A204.1 (cell line): ENCODE data around the gene TBC1D1.
"Not testable (repeated sequence)": the region's sequence is repeated elsewhere in the genome, so short reads cannot be mapped to it uniquely, and the experiment has no call there.

ENCODE experiments used
- FAIRE-seq: peaks from 2 replicates; lab custom pipeline; 2012; peaks lifted over from hg19 to GRCh38; lab: Jason Lieb, UNC

TBC1D1 gene

GRCh38 chr4:37889849-37890800 lies 759 bp upstream of the TBC1D1 start:
- FAIRE-seq: no peak

GRCh38 chr4:37891260-37892159 lies 626 bp downstream of the TBC1D1 start:
- FAIRE-seq: no peak

- FAIRE-seq: no peak
Observed at GRCh38 chr4:37892641-37893040, 1.8 kb downstream of the TBC1D1 start.

GRCh38 chr4:37893164-37893563 lies 2.3 kb downstream of the TBC1D1 start:
- no peak for FAIRE-seq

GRCh38 chr4:37895271-37895670 lies 4.4 kb downstream of the TBC1D1 start:
- no peak for FAIRE-seq

GRCh38 chr4:37896206-37896860 lies 5.4 kb downstream of the TBC1D1 start:
- FAIRE-seq: no peak

- FAIRE-seq: no peak
Observed at GRCh38 chr4:37902212-37902611, 11.3 kb downstream of the TBC1D1 start.

GRCh38 chr4:37902738-37903693 lies 12.1 kb downstream of the TBC1D1 start:
- no peak for FAIRE-seq

- no peak for FAIRE-seq
Observed at GRCh38 chr4:37903901-37904300, 13.0 kb downstream of the TBC1D1 start.

- FAIRE-seq: no peak
Observed at GRCh38 chr4:37904824-37905223, 13.9 kb downstream of the TBC1D1 start.

GRCh38 chr4:37905533-37906169 lies 14.8 kb downstream of the TBC1D1 start:
- FAIRE-seq: no peak

- no peak for FAIRE-seq
Observed at GRCh38 chr4:37908488-37909331, 17.8 kb downstream of the TBC1D1 start.

- FAIRE-seq: no peak
Observed at GRCh38 chr4:37909332-37910090, 18.6 kb downstream of the TBC1D1 start.

- FAIRE-seq: peak; percentile 86
Observed at GRCh38 chr4:37910091-37910486, 19.2 kb downstream of the TBC1D1 start.

- no peak for FAIRE-seq
Observed at GRCh38 chr4:37914539-37914938, 23.7 kb downstream of the TBC1D1 start.

GRCh38 chr4:37917388-37917787 lies 26.5 kb downstream of the TBC1D1 start:
- FAIRE-seq: no peak

GRCh38 chr4:37918653-37919052 lies 27.8 kb downstream of the TBC1D1 start:
- FAIRE-seq: no peak

- no peak for FAIRE-seq
Observed at GRCh38 chr4:37922328-37922727, 31.4 kb downstream of the TBC1D1 start.

GRCh38 chr4:37923089-37923488 lies 32.2 kb downstream of the TBC1D1 start:
- not testable (repeated sequence) for FAIRE-seq
